Keratinocyte (primary cell): Measurements from ENCODE around the gene SPATA32. TPM values are rescaled to one million over a fixed set of nuclear protein-coding genes. Genes with fewer than 3 reads are reported as not detected.

ENCODE experiments used
- DNase-seq: peaks from one replicate; pipeline ENCODE4 v3.0.0-alpha.2; 2011; ENCODE audit warnings: low read depth, missing footprints, low spot score
- FAIRE-seq: peaks from 2 replicates; lab custom pipeline; 2011; peaks lifted over from hg19 to GRCh38; lab: Jason Lieb, UNC
- H2AFZ ChIP-seq: 2 replicates; pipeline ENCODE4 v1.6.0; 2012; ENCODE audit warnings: low read length, control low read depth, inconsistent platforms; ENCODE audit not compliant: control insufficient read depth
- H3K27ac ChIP-seq: 2 replicates; pipeline ENCODE4 v1.5.1; 2011; ENCODE audit warnings: low read length; ENCODE audit not compliant: control insufficient read depth, insufficient read depth
- H3K27me3 ChIP-seq: 3 replicates; pipeline ENCODE4 v1.6.0; 2011; ENCODE audit warnings: low read length; ENCODE audit not compliant: control insufficient read depth, insufficient read depth; ENCODE audit errors: extremely low read depth
- H3K36me3 ChIP-seq, 2 experiments: 2 replicates in 1 of 2; 3 replicates in 1 of 2; pipeline ENCODE4 v1.5.1; 2011; ENCODE audit warnings: low read length in 2 of 2, mild to moderate bottlenecking in 1 of 2; ENCODE audit not compliant: control insufficient read depth in 2 of 2, insufficient read depth in 2 of 2; ENCODE audit errors: extremely low read depth in 1 of 2
- H3K4me1 ChIP-seq: 3 replicates; pipeline ENCODE4 v1.5.1; 2011; ENCODE audit warnings: low read length; ENCODE audit not compliant: control insufficient read depth, insufficient read depth; ENCODE audit errors: extremely low read depth
- H3K4me2 ChIP-seq: 3 replicates; pipeline ENCODE4 v1.6.0; 2011; ENCODE audit warnings: low read depth, low read length; ENCODE audit not compliant: control insufficient read depth, insufficient read depth; ENCODE audit errors: extremely low read depth
- H3K4me3 ChIP-seq, 3 experiments: fragments of 200-600 bp in 1 of 3; sonication (generic) in 1 of 3; 2 replicates in 2 of 3; 3 replicates in 1 of 3; pipeline ENCODE4 v1.5.1; 2011 to 2016; ENCODE audit warnings: low read length in 3 of 3, mild to moderate bottlenecking in 3 of 3, control low read depth in 2 of 3, inconsistent platforms in 1 of 3, low read depth in 1 of 3, mixed read lengths in 1 of 3, mixed run types in 1 of 3, moderate library complexity in 1 of 3; ENCODE audit not compliant: control insufficient read depth in 2 of 3, insufficient read depth in 2 of 3; ENCODE audit errors: extremely low read depth in 1 of 3
- H3K79me2 ChIP-seq: 2 replicates; pipeline ENCODE4 v1.6.0; 2012; ENCODE audit warnings: low read length; ENCODE audit not compliant: control insufficient read depth, insufficient read depth
- H3K9ac ChIP-seq: 3 replicates; pipeline ENCODE4 v1.6.0; 2011; ENCODE audit warnings: low read length; ENCODE audit not compliant: control insufficient read depth, insufficient read depth; ENCODE audit errors: extremely low read depth
- H3K9me1 ChIP-seq: 3 replicates; pipeline ENCODE4 v1.6.0; 2011; ENCODE audit warnings: low read length; ENCODE audit not compliant: control insufficient read depth, insufficient read depth; ENCODE audit errors: extremely low read depth
- H3K9me3 ChIP-seq: 2 replicates; pipeline ENCODE4 v1.5.1; 2012; ENCODE audit warnings: low read depth, low read length; ENCODE audit not compliant: control insufficient read depth
- H4K20me1 ChIP-seq: 3 replicates; pipeline ENCODE4 v1.6.0; 2011; ENCODE audit warnings: low read length; ENCODE audit not compliant: control insufficient read depth, insufficient read depth; ENCODE audit errors: extremely low read depth
- EZH2 ChIP-seq: IDR thresholded peaks from one replicate; pipeline ENCODE4 v1.6.1; 2012; ENCODE audit warnings: inconsistent platforms, mild to moderate bottlenecking, low read length, moderate library complexity
- dilution Hi-C: fragments of 300-500 bp; cut with MboI; formaldehyde crosslinking; loops from one replicate; pipeline ENCODE4 v1.7.0; 2020; ENCODE audit warnings: low sequenced_read_pairs; ENCODE audit not compliant: extremely low pct_ligation_motif_present
- polyA plus RNA-seq, 5 experiments: library from polyadenylated mRNA; depleted of rRNA in 3 of 5; stranded (reverse) in 3 of 5; stranded (forward) in 1 of 5; unstranded in 1 of 5; fragments of >200 nt; gene quantifications; 1 replicate in 1 of 5; 2 replicates in 3 of 5; 3 replicates in 1 of 5; pipeline versions ENCODE4 v1.2.1 to v1.2.3, GENCODE V29; 2011 to 2012; ENCODE audit warnings: missing spikeins in 2 of 5, low read depth in 1 of 5, low replicate concordance in 1 of 5
- TF ChIP-seq, protein P1 (sequence below), 3 experiments: IDR thresholded peaks in 1 of 3; conservative IDR thresholded peaks in 1 of 3; optimal IDR thresholded peaks in 1 of 3; 2 replicates in 2 of 3; 3 replicates in 1 of 3; pipeline versions ENCODE3 to v1.5.1; 2011; ENCODE audit warnings: low read length in 3 of 3, mild to moderate bottlenecking in 3 of 3, moderate library complexity in 2 of 3, control low read depth in 1 of 3, inconsistent platforms in 1 of 3; ENCODE audit not compliant: insufficient read depth in 2 of 3; ENCODE audit errors: extremely low read depth in 1 of 3

The SPATA32 gene
- polyA plus RNA-seq, 1 donor (not counting 4 experiments of a cell fraction or from before 2014, with no cell fraction given), result not detected

DNA sequence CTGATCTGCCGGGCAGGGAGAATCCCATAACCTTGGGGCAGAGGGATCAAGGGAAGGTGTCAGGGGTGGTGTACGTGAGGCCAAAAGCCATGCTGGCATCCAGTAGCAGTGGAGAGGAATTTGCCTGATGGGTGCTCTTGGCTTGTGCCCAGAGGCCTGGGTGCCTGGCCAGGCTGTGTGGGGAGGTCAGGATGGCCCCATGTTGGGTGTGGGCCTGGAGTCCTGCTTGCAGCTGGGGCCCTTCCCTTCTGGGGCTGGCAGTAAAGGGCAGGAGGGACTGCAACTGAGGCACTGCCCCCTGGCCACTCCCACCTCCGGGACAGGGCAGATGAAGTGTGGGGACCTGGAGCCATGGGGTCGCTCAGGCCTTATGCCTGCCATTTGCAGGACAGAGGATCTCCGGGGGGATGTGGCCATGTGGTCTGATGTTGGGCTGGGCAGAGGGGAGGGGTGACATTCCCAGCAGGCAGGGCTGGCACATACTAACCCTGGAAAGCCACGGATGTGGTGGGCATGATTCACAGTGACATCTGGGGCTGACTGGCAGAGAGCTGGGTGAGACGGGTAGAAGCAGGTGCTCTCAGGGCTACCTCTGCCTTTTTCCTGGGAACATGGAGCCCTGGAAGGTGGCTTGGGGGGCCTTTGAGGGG, 36.7 kb downstream of the SPATA32 start:
- Histone ChIP-seq H3K27me3 (peaks cover 27% of the 10 kb centered on the region), H3K9ac (no peak overlapping the region), H2AFZ (no peak overlapping the region), H3K36me3 (no peaks in the 10 kb centered on the region), H3K79me2 (no peaks in the 10 kb centered on the region), H3K4me1 (peaks cover 30% of the 10 kb centered on the region), H4K20me1 (no peaks in the 10 kb centered on the region), H3K4me2 (peak overlapping the region; percentile 22), H3K4me3 (no peak overlapping the region), H3K9me3 (no peaks in the 10 kb centered on the region), H3K27ac (no peak overlapping the region), H3K9me1 (no peaks in the 10 kb centered on the region)
- FAIRE-seq, result no peak
- dilution Hi-C loops, result no loop called here
- TF ChIP-seq EZH2, result no peak
- TF ChIP-seq, protein P1, sequence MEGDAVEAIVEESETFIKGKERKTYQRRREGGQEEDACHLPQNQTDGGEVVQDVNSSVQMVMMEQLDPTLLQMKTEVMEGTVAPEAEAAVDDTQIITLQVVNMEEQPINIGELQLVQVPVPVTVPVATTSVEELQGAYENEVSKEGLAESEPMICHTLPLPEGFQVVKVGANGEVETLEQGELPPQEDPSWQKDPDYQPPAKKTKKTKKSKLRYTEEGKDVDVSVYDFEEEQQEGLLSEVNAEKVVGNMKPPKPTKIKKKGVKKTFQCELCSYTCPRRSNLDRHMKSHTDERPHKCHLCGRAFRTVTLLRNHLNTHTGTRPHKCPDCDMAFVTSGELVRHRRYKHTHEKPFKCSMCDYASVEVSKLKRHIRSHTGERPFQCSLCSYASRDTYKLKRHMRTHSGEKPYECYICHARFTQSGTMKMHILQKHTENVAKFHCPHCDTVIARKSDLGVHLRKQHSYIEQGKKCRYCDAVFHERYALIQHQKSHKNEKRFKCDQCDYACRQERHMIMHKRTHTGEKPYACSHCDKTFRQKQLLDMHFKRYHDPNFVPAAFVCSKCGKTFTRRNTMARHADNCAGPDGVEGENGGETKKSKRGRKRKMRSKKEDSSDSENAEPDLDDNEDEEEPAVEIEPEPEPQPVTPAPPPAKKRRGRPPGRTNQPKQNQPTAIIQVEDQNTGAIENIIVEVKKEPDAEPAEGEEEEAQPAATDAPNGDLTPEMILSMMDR (optimal IDR thresholded peaks at IDR 0.05 in 1 of 3, IDR thresholded peaks at IDR 0.05 in 1 of 3, conservative IDR thresholded peaks at IDR 0.05 in 1 of 3; ENCODE audit: extremely low read depth in 1 of 3, insufficient read depth in 2 of 3, low read length in 3 of 3), result no peak
- DNase-seq, result no peak

DNA sequence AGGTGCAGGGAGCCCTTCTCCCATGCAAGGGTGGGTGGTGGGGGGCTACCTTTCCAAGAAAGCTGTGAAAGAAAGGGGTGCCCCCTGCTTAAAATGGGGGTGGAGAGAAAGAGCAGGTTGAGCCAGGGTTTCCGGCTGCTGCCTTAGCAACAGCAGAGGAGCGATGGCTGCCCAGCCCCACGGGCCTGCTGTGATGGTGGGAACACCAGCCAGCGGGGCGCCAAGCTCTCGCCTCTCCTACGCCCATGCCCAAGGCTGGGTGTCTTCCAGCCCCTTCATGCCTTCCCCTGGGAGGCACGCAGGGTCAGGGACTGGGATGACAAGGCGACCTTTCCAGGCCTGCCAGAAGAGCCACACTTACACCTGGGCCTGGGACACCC, 37.2 kb downstream of the SPATA32 start:
- H3K79me2 ChIP-seq, result no peaks in the 10 kb centered on the region
- TF ChIP-seq, protein P1 (optimal IDR thresholded peaks at IDR 0.05 in 1 of 3, IDR thresholded peaks at IDR 0.05 in 1 of 3, conservative IDR thresholded peaks at IDR 0.05 in 1 of 3; ENCODE audit: extremely low read depth in 1 of 3, insufficient read depth in 2 of 3, low read length in 3 of 3), result no peak
- no peak for TF ChIP-seq EZH2
- H3K27ac ChIP-seq, result no peak overlapping the region
- no peak overlapping the region for H3K9ac ChIP-seq
- DNase-seq, result no peak
- H3K9me1 ChIP-seq, result no peaks in the 10 kb centered on the region
- H2AFZ ChIP-seq, result no peak overlapping the region
- H3K9me3 ChIP-seq, result no peaks in the 10 kb centered on the region
- no peak overlapping the region for H3K4me3 ChIP-seq
- H3K4me2 ChIP-seq, result no peak overlapping the region
- peaks cover 27% of the 10 kb centered on the region for H3K27me3 ChIP-seq
- FAIRE-seq, result no peak
- no peaks in the 10 kb centered on the region for H4K20me1 ChIP-seq
- H3K4me1 ChIP-seq, result peaks cover 30% of the 10 kb centered on the region
- no peaks in the 10 kb centered on the region for H3K36me3 ChIP-seq
- dilution Hi-C loops, result no loop called here
